Measurements from ENCODE around the gene UCP2.
"Not testable (repeated sequence)": the region's sequence is repeated elsewhere in the genome, so short reads cannot be mapped to it uniquely, and the experiment has no call there.

UCP2 gene

DNA sequence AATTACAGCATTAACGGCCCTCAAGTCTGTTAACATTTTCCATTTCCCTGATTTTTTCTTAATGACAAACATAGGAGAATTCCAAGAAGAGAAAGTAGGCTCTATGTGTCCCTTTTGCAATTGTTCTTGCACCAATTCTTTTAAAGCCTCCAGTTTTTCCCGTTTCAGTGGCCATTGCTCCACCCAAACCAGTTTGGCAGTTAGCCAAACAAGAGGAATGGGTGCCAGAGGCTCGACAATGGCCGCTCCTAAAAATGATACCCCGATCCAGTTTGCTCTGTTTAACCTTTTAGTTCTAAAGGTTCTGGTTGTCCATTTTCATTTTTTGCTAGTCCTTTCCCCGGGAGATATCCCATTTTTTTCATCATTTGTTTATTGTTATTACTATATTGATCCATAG is 38.6 kb downstream of the UCP2 start:
- DNase-seq (ENCODE audit: low read depth): no peak

DNA sequence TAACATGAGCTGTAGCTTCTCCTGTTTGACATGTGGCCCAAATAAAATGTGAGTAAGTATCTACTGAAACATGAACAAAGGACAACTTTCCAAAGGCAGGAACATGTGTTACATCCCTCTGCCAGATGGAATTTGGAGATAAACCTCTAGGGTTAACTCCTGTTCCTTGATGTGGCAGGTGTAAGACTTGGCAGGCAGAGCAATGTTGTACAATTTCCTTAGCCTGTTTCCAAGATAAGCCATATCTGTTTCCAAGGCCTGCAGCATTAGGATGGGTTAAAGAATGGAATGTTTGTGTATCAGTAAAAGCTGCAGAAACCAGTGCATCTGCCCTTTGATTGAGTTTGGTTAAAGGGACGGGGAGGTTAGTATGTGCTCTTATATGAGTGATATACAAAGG is 40.6 kb downstream of the UCP2 start:
- no peak for DNase-seq (ENCODE audit: low read depth)

GRCh38 chr11:73940801-73941570 is 41.7 kb downstream of the UCP2 start:
- DNase-seq (ENCODE audit: low read depth): no peak

- no peak for DNase-seq (ENCODE audit: low read depth)
These were observed 43.5 kb downstream of the UCP2 start for GRCh38 chr11:73939096-73939495.

- not testable (repeated sequence) for DNase-seq (ENCODE audit: low read depth)
These were observed 46.6 kb downstream of the UCP2 start for GRCh38 chr11:73936047-73936446.

GRCh38 chr11:73932781-73933180 is 49.9 kb downstream of the UCP2 start:
- no peak for DNase-seq (ENCODE audit: low read depth)

DNA sequence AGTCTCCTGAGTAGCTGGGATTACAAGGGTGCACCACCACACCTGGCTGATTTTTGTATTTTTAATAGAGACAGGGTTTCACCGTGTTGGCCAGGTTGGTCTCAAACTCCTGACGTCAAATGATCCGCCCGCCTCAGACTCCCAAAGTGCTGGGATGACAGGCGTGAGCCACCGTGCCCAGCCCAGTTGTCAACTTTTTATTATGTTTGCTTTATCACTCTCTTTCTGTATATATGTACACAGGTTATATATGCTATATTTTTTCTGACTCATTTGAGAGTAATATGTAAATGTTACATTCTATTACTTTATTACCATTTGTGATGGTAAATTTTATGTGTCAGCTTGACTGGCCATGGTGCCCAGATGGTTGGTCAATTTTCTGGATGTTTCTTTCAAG is 50.7 kb downstream of the UCP2 start:
- DNase-seq (ENCODE audit: low read depth): no peak

- DNase-seq (ENCODE audit: low read depth): no peak
These were observed 51.5 kb downstream of the UCP2 start for GRCh38 chr11:73931039-73931645.

- no peak for DNase-seq (ENCODE audit: low read depth)
These were observed 53.3 kb downstream of the UCP2 start for GRCh38 chr11:73929388-73929787.

Measured in stimulated activated CD8-positive, alpha-beta memory T cell treated with anti-CD3 and anti-CD28 coated beads, Interleukin-12 subunit alpha, Interleukin-12 subunit beta, amount 100 ng/mL, for 1 hour (primary cell).